GM19351 (cell line): ENCODE measurements around the gene ZDHHC3.
"Not testable (repeated sequence)": the region's sequence is repeated elsewhere in the genome, so short reads cannot be mapped to it uniquely, and the experiment has no call there.

ENCODE experiments used
- ATAC-seq: cut with Tn5 transposase; IDR thresholded peaks from one replicate; pipeline ENCODE4 v1.9.1; 2021; ENCODE audit warnings: mild to moderate bottlenecking, moderate library complexity; ENCODE audit not compliant: unreplicated experiment

Gene ZDHHC3

GRCh38 chr3:44966795-44967278 is 9.1 kb downstream of the ZDHHC3 start:
- no peak for ATAC-seq

- ATAC-seq = no peak
These were observed 10.8 kb downstream of the ZDHHC3 start for GRCh38 chr3:44965165-44965564.

- no peak for ATAC-seq
These were observed 12.2 kb downstream of the ZDHHC3 start for GRCh38 chr3:44963571-44964325.

- no peak for ATAC-seq
These were observed 13.2 kb downstream of the ZDHHC3 start for GRCh38 chr3:44962621-44963393.

- ATAC-seq = no peak
These were observed 14.1 kb downstream of the ZDHHC3 start for GRCh38 chr3:44961888-44962287.

GRCh38 chr3:44960387-44961026 is 15.5 kb downstream of the ZDHHC3 start:
- peak; percentile 68 for ATAC-seq

GRCh38 chr3:44958386-44958785 is 17.6 kb downstream of the ZDHHC3 start:
- ATAC-seq = no peak

- no peak for ATAC-seq
These were observed 18.0 kb downstream of the ZDHHC3 start for GRCh38 chr3:44957986-44958385.

- no peak for ATAC-seq
These were observed 20.1 kb downstream of the ZDHHC3 start for GRCh38 chr3:44955917-44956316.

GRCh38 chr3:44954962-44955361 is 21.0 kb downstream of the ZDHHC3 start:
- ATAC-seq = no peak

- no peak for ATAC-seq
These were observed 21.7 kb downstream of the ZDHHC3 start for GRCh38 chr3:44954304-44954703.

GRCh38 chr3:44952689-44953088 is 23.3 kb downstream of the ZDHHC3 start:
- no peak for ATAC-seq

- ATAC-seq = no peak
These were observed 25.7 kb downstream of the ZDHHC3 start for GRCh38 chr3:44950275-44950734.

GRCh38 chr3:44949770-44950169 is 26.2 kb downstream of the ZDHHC3 start:
- not testable (repeated sequence) for ATAC-seq

- no peak for ATAC-seq
These were observed 27.7 kb downstream of the ZDHHC3 start for GRCh38 chr3:44948239-44948638.

- no peak for ATAC-seq
These were observed 33.6 kb downstream of the ZDHHC3 start for GRCh38 chr3:44942202-44942921.

- ATAC-seq = no peak
These were observed 36.4 kb downstream of the ZDHHC3 start for GRCh38 chr3:44939581-44940036.

- no peak for ATAC-seq
These were observed 42.7 kb downstream of the ZDHHC3 start for GRCh38 chr3:44932986-44933944.

GRCh38 chr3:44932271-44932670 is 43.7 kb downstream of the ZDHHC3 start:
- no peak for ATAC-seq

- no peak for ATAC-seq
These were observed 44.2 kb downstream of the ZDHHC3 start for GRCh38 chr3:44931791-44932190.
